A549 (cell line): ENCODE results near the gene SARS2. TPM values are rescaled to one million over a fixed set of nuclear protein-coding genes. Genes with fewer than 3 reads are reported as not detected.

Experiments
- BHLHE40 ChIP-seq: IDR thresholded peaks from 2 replicates; pipeline ENCODE4 v1.6.1; 2012; ENCODE audit warnings: low read depth, low read length, inconsistent platforms
- CBX2 ChIP-seq: fragments of 200-600 bp; sonication (generic); IDR thresholded peaks from 2 replicates; pipeline ENCODE4 v1.6.1; 2016; ENCODE audit warnings: low read depth, mild to moderate bottlenecking, borderline replicate concordance
- CBX8 ChIP-seq: fragments of 200-600 bp; sonication (generic); IDR thresholded peaks from 2 replicates; pipeline ENCODE4 v1.6.1; 2016
- CEBPB ChIP-seq, 2 experiments: fragments of >200 bp in 1 of 2; sonication (Bioruptor Twin) in 1 of 2; formaldehyde crosslinking in 1 of 2; IDR thresholded peaks; 2 replicates each; pipeline ENCODE4 v1.6.1; 2012 to 2016
- CHD2 ChIP-seq: fragments of 150-350 bp; IDR thresholded peaks from 2 replicates; pipeline ENCODE4 v1.6.1; 2014; ENCODE audit warnings: low read length; ENCODE audit not compliant: partially characterized antibody
- CHD4 ChIP-seq: fragments of 200-600 bp; sonication (generic); IDR thresholded peaks from 2 replicates; pipeline ENCODE4 v1.6.1; 2016; ENCODE audit warnings: antibody characterized with exemption, mild to moderate bottlenecking, borderline replicate concordance
- EHF ChIP-seq: fragments of 250-450 bp; sonication (Bioruptor Pico); IDR thresholded peaks from 2 replicates; pipeline ENCODE4 v1.5.0; 2020; ENCODE audit warnings: mild to moderate bottlenecking
- EHMT2 ChIP-seq: fragments of 200-600 bp; sonication (generic); IDR thresholded peaks from 2 replicates; pipeline ENCODE4 v1.6.1; 2016; ENCODE audit warnings: antibody characterized with exemption, low read depth, mild to moderate bottlenecking, moderate library complexity
- ELK1 ChIP-seq: fragments of 150-350 bp; IDR thresholded peaks from 2 replicates; pipeline ENCODE4 v1.6.1; 2014; ENCODE audit warnings: low read depth, mild to moderate bottlenecking, low read length
- ESRRA ChIP-seq: fragments of 150-350 bp; IDR thresholded peaks from 2 replicates; pipeline ENCODE4 v1.6.1; 2014; ENCODE audit warnings: mild to moderate bottlenecking, low read length, borderline replicate concordance
- FOSL2 ChIP-seq, 2 experiments: fragments of 450-650 bp in 1 of 2; fragments of >200 bp in 1 of 2; sonication (Bioruptor Twin) in 1 of 2; formaldehyde crosslinking; IDR thresholded peaks; 2 replicates each; pipeline versions ENCODE4 v1.5.0 to v1.6.1; 2016 to 2020; ENCODE audit warnings: mild to moderate bottlenecking in 1 of 2, moderate library complexity in 1 of 2
- FOXS1 ChIP-seq: fragments of 250-450 bp; sonication (Bioruptor Pico); IDR thresholded peaks from 2 replicates; pipeline ENCODE4 v1.5.0; 2020; ENCODE audit warnings: mild to moderate bottlenecking, moderate library complexity
- GATA3 ChIP-seq: IDR thresholded peaks from 2 replicates; pipeline ENCODE4 v1.6.1; 2012; ENCODE audit warnings: borderline replicate concordance
- HDAC2 ChIP-seq: fragments of 200-600 bp; sonication (generic); IDR thresholded peaks from 2 replicates; pipeline ENCODE4 v1.6.1; 2016
- HEYL ChIP-seq: fragments of 250-450 bp; sonication (Bioruptor Pico); IDR thresholded peaks from 2 replicates; pipeline ENCODE4 v1.8.0; 2021; ENCODE audit warnings: mild to moderate bottlenecking, moderate library complexity
- HOXA7 ChIP-seq: fragments of 250-450 bp; sonication (Bioruptor Pico); IDR thresholded peaks from 2 replicates; pipeline ENCODE4 v1.5.0; 2020; ENCODE audit warnings: mild to moderate bottlenecking, moderate library complexity
- HOXB13 ChIP-seq: fragments of 250-450 bp; sonication (Bioruptor Pico); IDR thresholded peaks from 2 replicates; pipeline ENCODE4 v1.5.0; 2020; ENCODE audit warnings: low read depth, mild to moderate bottlenecking, moderate library complexity
- JUN ChIP-seq, 2 experiments: fragments of >200 bp; sonication (Bioruptor Twin); formaldehyde crosslinking; IDR thresholded peaks; 2 replicates in 1 of 2; 3 replicates in 1 of 2; pipeline ENCODE4 v1.6.1; 2016 to 2017
- JUNB ChIP-seq: fragments of >200 bp; sonication (Bioruptor Twin); formaldehyde crosslinking; IDR thresholded peaks from 2 replicates; pipeline ENCODE4 v1.6.1; 2016
- KDM1A ChIP-seq: fragments of 200-600 bp; sonication (generic); IDR thresholded peaks from 2 replicates; pipeline ENCODE4 v1.6.1; 2016; ENCODE audit warnings: low read depth, mild to moderate bottlenecking
- MAZ ChIP-seq: fragments of 150-350 bp; IDR thresholded peaks from 2 replicates; pipeline ENCODE4 v1.6.1; 2014; ENCODE audit warnings: antibody characterized with exemption, low read depth, low read length, borderline replicate concordance
- MYC ChIP-seq: IDR thresholded peaks from 2 replicates; pipeline ENCODE4 v1.6.1; 2012; ENCODE audit warnings: mild to moderate bottlenecking, inconsistent platforms, low read length, improper control_type of control experiment, borderline replicate concordance
- NFE2L2 ChIP-seq: fragments of 150-350 bp; conservative IDR thresholded peaks from 2 replicates; pipeline ENCODE4 v1.6.1; 2014; ENCODE audit warnings: low read length
- NPAS2 ChIP-seq: fragments of 250-450 bp; sonication (Bioruptor Pico); IDR thresholded peaks from 2 replicates; pipeline ENCODE4 v1.8.0; 2022; ENCODE audit warnings: mild to moderate bottlenecking, moderate library complexity, borderline replicate concordance
- NR3C1 ChIP-seq: fragments of >200 bp; sonication (Bioruptor Twin); formaldehyde crosslinking; IDR thresholded peaks from 3 replicates; pipeline ENCODE4 v1.6.1; 2017
- PHF8 ChIP-seq: fragments of 200-600 bp; sonication (generic); IDR thresholded peaks from 2 replicates; pipeline ENCODE4 v1.6.1; 2016; ENCODE audit warnings: low read depth, mild to moderate bottlenecking, antibody characterized with exemption, moderate library complexity, borderline replicate concordance
- POLR2AphosphoS2 ChIP-seq: conservative IDR thresholded peaks from 2 replicates; pipeline ENCODE4 v1.6.1; 2012; ENCODE audit warnings: low read length, improper control_type of control experiment, inconsistent platforms
- RARB ChIP-seq: fragments of 250-450 bp; sonication (Bioruptor Pico); IDR thresholded peaks from 2 replicates; pipeline ENCODE4 v1.8.0; 2021; ENCODE audit warnings: mild to moderate bottlenecking, moderate library complexity
- RFX5 ChIP-seq: fragments of 450-650 bp; IDR thresholded peaks from 2 replicates; pipeline ENCODE4 v1.7.1; 2014; ENCODE audit warnings: antibody characterized with exemption, mild to moderate bottlenecking, moderate library complexity
- SMC3 ChIP-seq: fragments of >200 bp; sonication (Bioruptor Twin); formaldehyde crosslinking; IDR thresholded peaks from 3 replicates; pipeline ENCODE4 v1.6.1; 2018; ENCODE audit warnings: inconsistent platforms
- SREBF2 ChIP-seq: fragments of 450-650 bp; IDR thresholded peaks from 2 replicates; pipeline ENCODE4 v1.6.1; 2014; ENCODE audit warnings: mild to moderate bottlenecking, moderate library complexity
- TFCP2L1 ChIP-seq: fragments of 250-450 bp; sonication (Bioruptor Pico); IDR thresholded peaks from 2 replicates; pipeline ENCODE4 v1.5.0; 2021; ENCODE audit warnings: mild to moderate bottlenecking
- ZNF302 ChIP-seq: fragments of 250-450 bp; sonication (Bioruptor Pico); IDR thresholded peaks from 2 replicates; pipeline ENCODE4 v1.9.0; 2021; ENCODE audit warnings: inconsistent platforms, mild to moderate bottlenecking, moderate library complexity
- ZSCAN20 ChIP-seq: fragments of 250-450 bp; sonication (Bioruptor Pico); IDR thresholded peaks from 2 replicates; pipeline ENCODE4 v1.8.0; 2022; ENCODE audit warnings: mild to moderate bottlenecking, moderate library complexity
- polyA plus RNA-seq, 4 experiments: library from polyadenylated mRNA; depleted of rRNA in 3 of 4; stranded (reverse); fragments of >200 nt; fragmentation: RNase III in 1 of 4; extraction: RNeasy Plus Mini Kit Qiagen cat#74134 plus additional on column Dnase treatment in 1 of 4; gene quantifications; 2 replicates in 3 of 4; 3 replicates in 1 of 4; pipeline ENCODE4 v1.2.3, GENCODE V29; 2011 to 2017
- TF ChIP-seq, protein P1 (sequence below): fragments of 250-450 bp; sonication (Bioruptor Pico); IDR thresholded peaks from 2 replicates; pipeline ENCODE4 v1.5.0; 2020; ENCODE audit warnings: low read depth, mild to moderate bottlenecking, moderate library complexity
- TF ChIP-seq, protein P2 (sequence below): fragments of 250-450 bp; sonication (Bioruptor Pico); IDR thresholded peaks from 2 replicates; pipeline ENCODE4 v1.5.0; 2021; ENCODE audit warnings: mild to moderate bottlenecking, moderate library complexity, borderline replicate concordance
- TF ChIP-seq, protein P3 (sequence below): fragments of >200 bp; sonication (Bioruptor Twin); formaldehyde crosslinking; IDR thresholded peaks from 3 replicates; pipeline ENCODE4 v1.5.1; 2016
- TF ChIP-seq, protein P4 (sequence below): IDR thresholded peaks from 2 replicates; pipeline ENCODE4 v1.6.1; 2012

Gene SARS2
- polyA plus RNA-seq, 2 of the 4 experiments (the other 2 are of a cell fraction) = 46.1 to 93.4 TPM

DNA sequence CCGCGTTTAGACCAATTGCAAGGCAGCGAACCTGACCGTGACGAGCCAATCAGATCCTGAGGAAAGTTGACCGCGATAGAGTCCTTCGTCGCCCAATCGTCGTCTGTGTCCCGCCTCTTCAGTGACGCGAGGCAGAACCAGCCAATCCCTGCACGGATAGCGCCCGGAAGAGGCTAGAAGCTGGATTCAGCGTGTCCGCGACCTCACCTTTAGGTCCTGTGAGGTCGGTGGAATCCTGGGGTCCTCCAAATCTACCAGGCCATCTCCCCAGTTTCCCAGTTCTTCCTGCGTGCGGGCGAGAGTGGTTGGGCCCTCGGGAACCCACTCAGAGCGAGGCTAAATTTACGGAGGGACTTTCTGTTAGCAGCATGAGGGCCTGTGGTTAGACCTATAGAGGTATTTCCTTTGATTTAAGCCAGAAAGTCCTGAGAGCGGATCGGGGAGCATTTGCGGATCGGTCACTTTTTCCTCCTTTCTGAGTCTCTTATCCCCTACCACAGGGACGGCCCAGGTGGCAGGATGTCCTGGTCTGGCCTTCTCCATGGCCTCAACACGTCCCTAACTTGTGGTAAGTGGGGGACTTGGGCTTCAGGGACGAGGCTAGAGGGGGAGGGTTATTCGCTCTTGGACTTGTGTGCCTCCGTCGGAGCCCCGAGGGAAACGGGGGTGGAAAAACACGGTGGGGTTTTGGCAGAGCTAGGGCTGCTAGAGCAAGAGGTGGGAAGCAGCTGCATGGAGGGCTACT, 385 bp upstream of the SARS2 start, which contains the start of gene MRPS12 (continued):
- TF ChIP-seq, protein P1, sequence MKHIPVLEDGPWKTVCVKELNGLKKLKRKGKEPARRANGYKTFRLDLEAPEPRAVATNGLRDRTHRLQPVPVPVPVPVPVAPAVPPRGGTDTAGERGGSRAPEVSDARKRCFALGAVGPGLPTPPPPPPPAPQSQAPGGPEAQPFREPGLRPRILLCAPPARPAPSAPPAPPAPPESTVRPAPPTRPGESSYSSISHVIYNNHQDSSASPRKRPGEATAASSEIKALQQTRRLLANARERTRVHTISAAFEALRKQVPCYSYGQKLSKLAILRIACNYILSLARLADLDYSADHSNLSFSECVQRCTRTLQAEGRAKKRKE (CRISPR knock-in tag) = no peak
- TF ChIP-seq ELK1 = no peak; the same call in 1 of the 2 replicates
- no peak for TF ChIP-seq CEBPB (IDR thresholded peaks at IDR 0.05)
- TF ChIP-seq CBX2 = no peak
- peak; percentile 18; the same call in 1 of the 2 replicates for TF ChIP-seq POLR2AphosphoS2
- no peak for TF ChIP-seq HEYL
- peak; percentile 70 to 78; a peak in 4 of 5 replicates for TF ChIP-seq JUN (IDR thresholded peaks at IDR 0.05)
- TF ChIP-seq, protein P2, sequence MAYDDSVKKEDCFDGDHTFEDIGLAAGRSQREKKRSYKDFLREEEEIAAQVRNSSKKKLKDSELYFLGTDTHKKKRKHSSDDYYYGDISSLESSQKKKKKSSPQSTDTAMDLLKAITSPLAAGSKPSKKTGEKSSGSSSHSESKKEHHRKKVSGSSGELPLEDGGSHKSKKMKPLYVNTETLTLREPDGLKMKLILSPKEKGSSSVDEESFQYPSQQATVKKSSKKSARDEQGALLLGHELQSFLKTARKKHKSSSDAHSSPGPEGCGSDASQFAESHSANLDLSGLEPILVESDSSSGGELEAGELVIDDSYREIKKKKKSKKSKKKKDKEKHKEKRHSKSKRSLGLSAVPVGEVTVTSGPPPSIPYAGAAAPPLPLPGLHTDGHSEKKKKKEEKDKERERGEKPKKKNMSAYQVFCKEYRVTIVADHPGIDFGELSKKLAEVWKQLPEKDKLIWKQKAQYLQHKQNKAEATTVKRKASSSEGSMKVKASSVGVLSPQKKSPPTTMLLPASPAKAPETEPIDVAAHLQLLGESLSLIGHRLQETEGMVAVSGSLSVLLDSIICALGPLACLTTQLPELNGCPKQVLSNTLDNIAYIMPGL (CRISPR knock-in tag) = 0 out of 2 replicates have a peak, but pooled peaks have one; percentile 38
- no peak for TF ChIP-seq ZSCAN20 (CRISPR knock-in tag)
- no peak for TF ChIP-seq CBX8
- no peak for TF ChIP-seq SREBF2
- TF ChIP-seq NR3C1 = no peak
- no peak for TF ChIP-seq HOXB13 (CRISPR knock-in tag)
- TF ChIP-seq BHLHE40 = no peak
- peak; percentile 72 for TF ChIP-seq RFX5
- no peak for TF ChIP-seq KDM1A
- TF ChIP-seq SMC3 = no peak
- TF ChIP-seq MAZ = no peak
- TF ChIP-seq ESRRA = no peak
- no peak for TF ChIP-seq ZNF302 (CRISPR knock-in tag)
- TF ChIP-seq, protein P3, sequence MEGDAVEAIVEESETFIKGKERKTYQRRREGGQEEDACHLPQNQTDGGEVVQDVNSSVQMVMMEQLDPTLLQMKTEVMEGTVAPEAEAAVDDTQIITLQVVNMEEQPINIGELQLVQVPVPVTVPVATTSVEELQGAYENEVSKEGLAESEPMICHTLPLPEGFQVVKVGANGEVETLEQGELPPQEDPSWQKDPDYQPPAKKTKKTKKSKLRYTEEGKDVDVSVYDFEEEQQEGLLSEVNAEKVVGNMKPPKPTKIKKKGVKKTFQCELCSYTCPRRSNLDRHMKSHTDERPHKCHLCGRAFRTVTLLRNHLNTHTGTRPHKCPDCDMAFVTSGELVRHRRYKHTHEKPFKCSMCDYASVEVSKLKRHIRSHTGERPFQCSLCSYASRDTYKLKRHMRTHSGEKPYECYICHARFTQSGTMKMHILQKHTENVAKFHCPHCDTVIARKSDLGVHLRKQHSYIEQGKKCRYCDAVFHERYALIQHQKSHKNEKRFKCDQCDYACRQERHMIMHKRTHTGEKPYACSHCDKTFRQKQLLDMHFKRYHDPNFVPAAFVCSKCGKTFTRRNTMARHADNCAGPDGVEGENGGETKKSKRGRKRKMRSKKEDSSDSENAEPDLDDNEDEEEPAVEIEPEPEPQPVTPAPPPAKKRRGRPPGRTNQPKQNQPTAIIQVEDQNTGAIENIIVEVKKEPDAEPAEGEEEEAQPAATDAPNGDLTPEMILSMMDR = no peak
- TF ChIP-seq, protein P4, sequence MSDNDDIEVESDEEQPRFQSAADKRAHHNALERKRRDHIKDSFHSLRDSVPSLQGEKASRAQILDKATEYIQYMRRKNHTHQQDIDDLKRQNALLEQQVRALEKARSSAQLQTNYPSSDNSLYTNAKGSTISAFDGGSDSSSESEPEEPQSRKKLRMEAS = peak; percentile 86
- TF ChIP-seq NFE2L2 = no peak
- peak; percentile 91; the same call in 1 of the 2 replicates for TF ChIP-seq TFCP2L1 (CRISPR knock-in tag)
- TF ChIP-seq HOXA7 (CRISPR knock-in tag) = no peak
- TF ChIP-seq FOXS1 (CRISPR knock-in tag) = no peak
- TF ChIP-seq HDAC2 = no peak
- peak; percentile 69 for TF ChIP-seq PHF8
- TF ChIP-seq JUNB = no peak
- no peak for TF ChIP-seq NPAS2 (CRISPR knock-in tag)
- TF ChIP-seq RARB = 0 out of 2 replicates have a peak, but pooled peaks have one; percentile 54
- no peak for TF ChIP-seq CHD2
- 0 out of 2 replicates have a peak, but pooled peaks have one; percentile 3 for TF ChIP-seq GATA3
- no peak for TF ChIP-seq MYC
- TF ChIP-seq CHD4 = no peak
- no peak for TF ChIP-seq EHF
- no peak for TF ChIP-seq EHMT2
- no peak for TF ChIP-seq FOSL2 (IDR thresholded peaks at IDR 0.05)
- TF ChIP-seq FOSL2 (CRISPR knock-in tag; IDR thresholded peaks at IDR 0.05) = no peak
